D341Med (cell line): Measurements from ENCODE around the gene SLC25A38.
"Not testable (repeated sequence)": the region's sequence is repeated elsewhere in the genome, so short reads cannot be mapped to it uniquely, and the experiment has no call there.

Experiments used
- DNase-seq: peaks from one replicate; pipeline ENCODE4 v3.0.0; 2012; ENCODE audit warnings: low spot score

Gene SLC25A38

DNA sequence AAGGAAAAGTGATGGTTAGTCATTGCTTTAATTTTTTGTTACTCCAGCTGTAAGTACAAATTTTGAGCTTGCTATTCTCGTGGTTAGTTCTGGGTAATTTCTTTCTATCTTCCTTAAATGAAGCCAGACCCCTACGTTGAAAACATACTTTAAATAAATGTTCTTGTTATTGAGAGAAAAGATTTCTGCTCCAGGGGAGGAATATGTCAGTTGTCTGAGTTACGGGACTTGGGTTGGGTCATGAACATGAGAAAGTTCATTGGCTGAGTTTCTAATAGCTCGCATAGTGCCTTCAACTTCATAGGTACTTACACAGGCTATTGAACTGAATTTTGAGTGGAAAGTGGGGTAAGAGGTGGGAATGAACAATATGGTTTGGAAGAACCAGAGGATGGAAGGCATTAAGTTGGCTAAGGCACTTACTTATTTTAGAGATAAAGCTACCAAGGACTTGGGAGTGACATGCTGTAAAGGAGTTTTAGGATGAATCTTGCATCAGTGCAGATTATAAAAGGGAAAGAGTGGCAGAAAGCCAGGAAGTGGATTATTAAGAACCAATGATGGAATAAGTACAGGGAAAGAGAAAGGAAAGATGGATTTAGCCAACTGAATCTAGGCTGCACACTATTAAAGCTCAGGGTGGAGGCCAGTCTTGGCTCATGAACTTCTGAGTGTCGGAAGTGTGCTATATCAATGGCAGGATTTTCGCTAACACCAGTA lies 24.8 kb downstream of the SLC25A38 start:
- DNase-seq = no peak

DNA sequence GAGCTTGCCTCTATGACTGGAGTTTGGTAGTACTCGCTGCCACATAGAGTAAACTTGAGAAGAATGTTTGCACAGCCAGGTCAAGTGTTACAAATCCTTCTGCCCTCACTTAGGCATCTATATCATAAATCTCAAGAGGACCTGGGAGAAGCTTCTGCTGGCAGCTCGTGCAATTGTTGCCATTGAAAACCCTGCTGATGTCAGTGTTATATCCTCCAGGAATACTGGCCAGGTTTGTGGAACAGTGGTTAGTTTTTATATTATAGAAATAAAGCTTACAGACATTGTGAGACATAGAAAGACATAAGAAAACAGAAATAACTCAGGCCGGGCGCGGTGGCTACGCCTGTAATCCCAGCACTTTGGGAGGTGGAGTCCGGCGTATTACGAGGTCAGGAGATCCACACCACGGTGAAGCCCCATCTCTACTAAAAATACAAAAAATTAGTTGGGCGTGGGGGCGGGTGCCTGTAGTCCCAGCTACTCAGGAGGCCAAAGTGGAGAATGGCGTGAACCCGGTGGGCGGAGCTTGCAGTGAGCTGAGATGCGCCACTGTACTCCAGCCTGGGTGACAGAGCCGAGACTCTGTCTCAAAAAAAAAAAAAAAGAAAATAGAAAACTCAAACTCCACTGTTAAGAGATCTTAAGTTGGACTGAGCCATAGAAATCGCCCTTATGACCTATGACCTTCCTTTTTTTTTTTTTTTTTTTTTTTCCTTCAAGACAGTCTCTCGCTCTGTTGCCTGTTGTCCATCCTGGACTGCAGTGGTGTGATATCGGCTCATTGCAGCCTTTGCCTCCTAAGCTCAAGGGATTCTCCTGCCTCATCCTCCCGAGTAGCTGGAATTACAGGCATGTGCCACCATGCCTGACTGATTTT lies 25.6 kb downstream of the SLC25A38 start:
- DNase-seq = no peak

DNA sequence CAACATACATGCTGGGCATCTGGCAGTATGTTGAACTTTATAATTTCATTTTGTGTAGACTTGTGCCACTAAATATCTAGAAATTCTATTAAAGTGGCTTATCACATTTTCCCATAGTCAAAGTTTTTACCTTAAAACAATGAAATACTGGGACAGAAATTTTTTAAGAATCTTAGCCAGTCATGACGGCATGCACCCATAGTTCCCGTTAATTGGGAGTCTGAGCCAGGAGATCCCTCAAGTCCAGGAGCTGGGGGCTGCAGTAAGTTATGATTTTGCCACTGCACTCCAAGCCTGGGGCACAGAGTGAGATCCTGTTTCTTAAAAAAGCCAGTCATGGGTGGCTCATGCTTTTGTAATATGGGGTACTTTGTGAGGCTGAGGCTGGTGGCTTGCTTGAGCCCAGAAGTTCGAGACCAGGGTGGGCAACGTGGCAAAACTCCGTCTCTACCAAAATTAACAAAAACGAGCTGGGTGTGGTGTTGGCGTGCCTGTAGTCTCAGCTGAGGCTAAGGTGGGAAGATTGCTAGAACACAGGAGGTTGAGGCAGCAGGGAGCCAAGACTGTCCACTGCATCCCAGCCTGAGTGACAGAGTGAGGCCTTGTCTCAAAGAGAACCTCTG lies 26.5 kb downstream of the SLC25A38 start:
- no peak for DNase-seq

DNA sequence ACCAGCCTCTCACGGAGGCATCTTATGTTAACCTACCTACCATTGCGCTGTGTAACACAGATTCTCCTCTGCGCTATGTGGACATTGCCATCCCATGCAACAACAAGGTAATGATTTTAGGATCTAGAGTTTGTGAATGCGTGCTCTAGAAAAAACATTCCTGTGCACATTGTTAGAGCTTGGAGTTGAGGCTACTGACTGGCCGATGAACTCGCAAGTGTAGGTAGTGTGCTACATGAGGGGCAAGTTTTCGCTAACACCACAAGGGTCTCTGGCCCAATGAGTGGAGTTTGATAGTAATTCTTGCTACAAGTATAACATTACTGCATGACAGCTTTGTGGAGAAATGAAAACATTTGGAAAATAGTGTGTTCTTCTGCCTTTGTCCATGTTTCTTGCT lies 27.7 kb downstream of the SLC25A38 start:
- DNase-seq = no peak

DNA sequence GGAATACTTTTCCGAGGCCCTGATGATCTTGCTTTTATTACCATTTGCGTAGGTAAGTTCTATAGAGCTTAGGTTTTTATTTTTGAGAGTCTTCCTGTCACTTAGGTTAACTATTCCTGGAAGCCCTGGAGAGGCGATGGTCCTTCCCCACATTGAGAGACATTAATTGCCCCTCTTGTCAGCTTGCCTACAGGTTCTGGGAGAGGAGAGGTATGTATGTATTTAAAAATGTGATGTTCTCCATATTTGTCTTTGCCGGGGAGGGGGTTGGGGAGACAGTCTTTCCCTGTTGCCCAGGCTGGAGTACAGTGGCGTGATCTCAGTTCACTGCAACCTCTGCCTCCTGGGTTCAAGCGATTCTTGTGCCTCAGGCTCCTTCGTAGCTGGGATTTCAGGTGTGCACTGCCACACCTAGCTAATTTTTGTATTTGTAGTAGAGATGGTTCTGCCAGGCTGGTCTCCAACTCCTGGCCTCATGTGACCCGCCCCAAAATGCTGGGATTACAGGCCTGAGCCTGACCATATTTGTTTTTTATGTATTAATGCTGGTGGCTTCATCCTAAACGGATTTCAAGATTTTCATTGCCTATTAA lies 29.6 kb downstream of the SLC25A38 start:
- DNase-seq = no peak

DNA sequence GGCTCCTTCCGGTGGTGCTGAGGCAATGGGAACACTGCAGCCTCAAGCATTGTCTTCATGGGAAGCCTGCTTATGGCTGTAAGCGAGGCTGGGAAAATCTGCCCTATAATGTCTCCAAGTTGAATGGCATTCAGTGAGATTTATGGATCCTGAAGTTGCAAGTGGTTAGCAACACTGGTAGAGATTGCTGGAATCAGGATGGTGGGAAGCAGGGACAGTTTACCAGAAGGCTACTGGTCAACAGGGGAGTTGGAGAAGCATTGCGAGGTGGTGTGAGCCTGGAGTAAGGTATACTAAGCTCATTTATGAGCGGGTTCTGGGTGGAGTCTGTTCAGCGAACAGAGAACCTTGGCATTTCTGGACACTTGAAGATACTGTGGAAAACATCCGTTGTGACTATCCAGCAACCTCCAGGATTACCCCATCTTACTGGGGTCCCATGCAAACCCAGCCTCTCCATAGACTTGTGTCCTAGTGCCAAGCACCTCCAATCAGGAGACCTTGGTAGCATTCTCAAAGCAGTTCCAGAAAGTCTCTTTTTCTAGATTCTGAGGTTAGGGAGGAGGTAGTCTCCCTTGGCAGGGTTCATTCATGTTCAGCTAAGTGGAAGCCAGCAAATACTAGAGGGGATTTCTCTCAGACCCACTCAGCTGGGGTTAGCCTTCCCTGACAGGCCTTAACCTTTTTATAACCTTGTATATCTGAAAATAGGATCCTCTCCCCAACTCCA lies 30.7 kb downstream of the SLC25A38 start:
- DNase-seq = no peak

DNA sequence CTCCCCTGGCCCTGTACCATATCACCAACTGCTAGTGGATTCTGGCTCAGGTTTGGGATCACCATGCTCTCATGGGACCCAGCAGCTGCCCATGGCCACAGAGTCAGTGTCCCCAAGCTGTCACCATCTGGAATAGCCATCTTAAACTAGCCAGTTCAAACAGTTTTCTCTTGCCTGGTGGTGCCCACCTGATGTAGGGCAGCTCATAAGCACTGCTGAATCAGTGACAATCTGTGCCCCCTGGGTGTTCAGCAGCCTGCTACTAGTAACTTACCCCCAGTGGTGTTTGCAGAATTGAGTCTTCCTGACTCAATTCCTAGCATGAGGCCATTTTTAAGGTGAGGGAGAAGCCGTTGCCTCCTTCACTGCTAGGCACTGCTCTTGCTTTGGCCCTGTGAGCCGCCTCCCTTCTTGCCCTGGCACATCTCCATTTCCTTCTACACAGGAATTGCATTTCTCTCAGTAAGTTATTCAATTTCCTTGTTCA lies 31.3 kb downstream of the SLC25A38 start:
- DNase-seq = no peak

DNA sequence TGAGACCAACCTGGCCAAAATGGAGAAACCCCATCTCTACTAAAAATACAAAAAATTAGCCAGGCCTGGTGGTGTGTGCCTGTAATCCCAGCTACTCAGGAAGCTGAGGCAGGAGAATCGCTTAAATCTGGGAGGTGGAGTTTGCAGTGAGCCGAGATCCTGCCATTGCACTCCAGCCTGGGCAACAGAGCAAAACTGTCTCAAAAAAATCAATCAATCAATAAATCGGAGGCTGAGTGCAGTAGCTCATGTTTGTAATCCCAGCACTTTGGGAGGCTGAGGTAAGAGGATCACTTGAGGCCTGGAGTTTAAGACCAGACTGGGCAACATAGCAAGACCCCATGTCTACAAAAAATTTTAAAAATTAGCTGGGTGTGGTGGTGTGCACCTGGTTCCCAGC lies 32.1 kb downstream of the SLC25A38 start:
- DNase-seq = not testable (repeated sequence)

DNA sequence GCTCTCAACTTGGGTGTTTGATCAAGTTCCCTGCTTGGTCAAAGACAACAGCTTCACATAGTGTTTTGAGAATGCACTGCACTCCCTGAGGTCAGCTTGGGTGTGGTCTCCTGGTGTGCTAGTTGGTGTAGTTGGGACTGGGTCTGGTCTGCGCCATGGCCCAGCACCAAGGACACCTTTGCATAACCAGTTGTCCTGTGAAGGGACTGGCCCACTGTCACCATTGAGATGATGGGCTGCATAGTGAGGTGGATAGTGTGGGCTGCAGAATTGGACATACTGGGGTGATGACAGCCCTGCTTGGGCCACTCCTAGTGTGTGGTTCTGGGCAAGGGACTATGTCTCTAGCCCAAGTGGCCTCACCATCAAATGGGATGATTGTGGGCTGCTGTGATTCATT lies 32.8 kb downstream of the SLC25A38 start:
- DNase-seq = no peak

DNA sequence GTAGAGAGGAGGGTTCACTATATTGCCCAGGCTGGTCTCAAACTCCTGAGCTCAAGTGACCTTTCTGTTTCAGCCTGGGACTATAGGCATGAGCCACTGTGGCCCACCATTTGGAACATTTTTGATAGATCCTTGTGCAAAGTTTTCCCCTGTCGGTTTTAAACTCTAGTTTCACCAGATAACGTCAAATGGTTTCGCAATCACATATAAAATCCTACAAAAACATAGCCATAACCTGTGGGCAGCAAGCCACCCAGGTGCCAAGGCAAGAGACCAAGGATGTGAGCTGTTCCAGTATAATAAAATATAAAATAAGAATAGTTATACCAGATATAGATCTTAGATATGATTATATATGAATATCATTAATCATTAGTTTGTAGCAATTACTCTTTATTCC lies 33.8 kb downstream of the SLC25A38 start:
- DNase-seq = not testable (repeated sequence)

DNA sequence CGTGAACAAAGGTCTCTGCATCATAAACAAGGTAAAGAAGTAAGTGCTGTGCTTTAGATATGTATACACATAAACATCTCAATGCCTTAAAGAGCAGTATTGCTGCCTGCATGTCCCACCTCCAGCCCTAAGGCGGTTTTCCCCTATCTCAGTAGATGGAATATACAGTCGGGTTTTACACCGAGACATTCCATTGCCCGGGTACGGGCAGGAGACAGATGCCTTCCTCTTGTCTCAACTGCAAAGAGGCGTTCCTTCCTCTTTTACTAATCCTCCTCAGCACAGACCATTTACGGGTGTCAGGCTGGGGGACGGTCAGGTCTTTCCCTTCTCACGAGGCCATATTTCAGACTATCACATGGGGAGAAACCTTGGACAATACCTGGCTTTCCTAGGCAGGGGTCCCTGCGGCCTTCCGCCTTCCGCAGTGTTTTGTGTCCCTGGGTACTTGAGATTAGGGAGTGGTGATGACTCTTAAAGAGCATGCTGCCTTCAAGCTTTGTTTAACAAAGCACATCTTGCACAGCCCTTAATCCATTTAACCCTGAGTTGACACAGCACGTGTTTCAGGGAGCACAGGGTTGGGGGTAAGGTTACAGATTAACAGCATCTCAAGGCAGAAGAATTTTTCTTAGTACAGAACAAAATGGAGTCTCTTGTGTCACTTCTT lies 35.5 kb downstream of the SLC25A38 start:
- not testable (repeated sequence) for DNase-seq

DNA sequence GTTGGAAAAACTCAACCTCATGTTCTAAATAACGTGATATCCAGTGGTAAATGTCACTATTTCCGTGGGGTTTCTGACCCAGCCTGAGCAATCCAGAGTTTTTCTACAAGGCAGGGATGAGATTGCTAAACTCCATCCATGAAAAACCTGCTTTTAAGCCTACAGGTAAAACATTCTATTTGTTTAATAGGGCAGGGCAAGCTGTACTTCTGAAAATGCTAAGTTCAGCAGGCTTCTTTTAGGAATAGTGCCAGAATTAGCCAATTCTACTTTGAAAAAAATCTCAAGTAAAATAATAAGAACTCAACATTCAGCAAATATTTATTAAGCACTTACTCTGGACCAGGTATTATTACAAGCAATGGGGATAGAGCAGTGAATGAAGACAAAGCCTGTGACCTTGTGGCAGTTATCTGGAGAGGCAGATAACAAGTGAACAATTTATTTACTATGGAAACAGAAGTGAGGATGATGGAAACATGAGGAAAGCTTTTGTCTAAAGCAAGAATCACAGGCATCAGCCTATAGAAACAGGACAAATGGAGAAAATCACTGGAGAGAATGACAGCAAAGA lies 36.7 kb downstream of the SLC25A38 start:
- no peak for DNase-seq

DNA sequence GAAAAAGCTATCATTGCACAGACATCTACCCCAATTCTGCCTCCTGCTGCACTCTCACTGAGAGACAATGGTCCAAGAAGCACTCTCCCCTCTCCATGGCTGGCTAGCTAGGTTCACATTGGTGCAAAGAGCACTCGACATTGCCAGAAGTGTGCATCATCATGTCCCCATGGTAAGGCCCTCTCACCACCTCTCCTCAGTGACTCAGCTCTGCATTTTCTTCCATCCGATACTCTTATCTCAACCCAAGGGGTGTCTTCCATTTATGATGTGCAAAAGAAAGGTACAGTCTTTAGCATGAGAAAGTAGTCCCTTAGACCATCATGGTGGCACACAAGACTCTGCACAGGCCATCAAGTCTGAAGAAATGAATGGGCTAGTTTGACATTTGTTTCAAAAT lies 37.4 kb downstream of the SLC25A38 start:
- DNase-seq = no peak

DNA sequence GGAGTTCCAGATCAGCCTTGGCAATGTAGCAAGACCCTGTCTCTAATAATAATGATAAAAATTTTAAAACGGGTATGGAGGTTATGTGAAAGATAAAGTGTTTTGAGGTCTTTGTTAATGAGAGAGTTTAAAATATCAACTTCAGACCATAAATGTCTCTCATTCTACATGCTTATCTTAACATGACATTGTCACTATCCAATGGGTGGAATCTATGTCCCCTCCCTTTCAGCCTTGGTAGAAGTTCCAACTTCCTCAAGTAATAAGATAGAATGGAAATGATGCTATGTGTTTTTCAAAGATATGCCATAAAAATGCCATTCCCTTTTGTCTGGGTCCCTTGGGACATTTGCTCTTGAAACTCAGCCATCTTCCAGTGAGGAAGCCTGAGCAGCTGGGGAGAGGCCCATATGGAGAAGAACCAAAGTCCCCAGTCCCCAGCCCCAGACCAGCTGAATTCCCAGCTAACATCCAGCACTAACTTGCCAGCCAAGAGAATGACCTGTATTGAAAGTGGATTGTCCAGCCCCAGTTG lies 40.3 kb downstream of the SLC25A38 start:
- no peak for DNase-seq

DNA sequence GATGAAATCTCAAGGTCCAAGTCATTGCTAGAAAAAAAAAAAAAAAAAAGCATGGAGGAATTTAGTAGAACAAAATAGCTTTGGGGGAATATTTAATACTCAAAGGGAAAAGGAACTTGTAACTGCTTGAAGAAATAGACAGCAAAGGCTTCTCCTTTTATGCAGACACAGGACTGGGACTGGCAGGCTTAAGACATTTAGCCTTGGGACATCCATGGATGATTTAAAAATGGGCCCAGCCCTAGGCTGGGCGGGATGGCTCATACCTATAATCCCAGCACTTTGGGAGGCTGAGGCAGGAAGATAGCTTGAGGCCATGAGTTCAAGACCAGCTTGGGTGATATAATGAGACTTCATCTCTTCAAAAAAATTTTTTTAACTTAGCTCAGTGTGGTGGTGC lies 43.1 kb downstream of the SLC25A38 start:
- no peak for DNase-seq

DNA sequence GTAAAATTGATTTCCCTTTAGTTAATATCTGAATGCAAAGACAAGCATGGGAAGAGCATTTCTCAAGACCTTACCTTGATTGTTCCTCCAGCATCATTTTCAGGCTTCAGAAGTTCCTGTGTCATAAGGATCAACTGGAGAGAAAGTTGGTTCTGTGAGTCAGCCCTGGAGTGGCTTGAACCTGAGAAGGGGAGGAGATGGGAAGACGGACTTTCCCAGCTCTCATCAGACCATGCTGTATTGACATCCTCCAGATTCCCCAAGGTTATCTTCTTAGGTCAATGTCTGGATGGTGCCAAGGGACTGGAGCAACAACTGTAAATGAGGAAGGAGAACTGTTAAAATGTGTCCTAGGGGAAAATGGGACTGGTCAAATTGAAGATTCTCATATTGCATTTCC lies 44.3 kb downstream of the SLC25A38 start:
- DNase-seq = no peak

DNA sequence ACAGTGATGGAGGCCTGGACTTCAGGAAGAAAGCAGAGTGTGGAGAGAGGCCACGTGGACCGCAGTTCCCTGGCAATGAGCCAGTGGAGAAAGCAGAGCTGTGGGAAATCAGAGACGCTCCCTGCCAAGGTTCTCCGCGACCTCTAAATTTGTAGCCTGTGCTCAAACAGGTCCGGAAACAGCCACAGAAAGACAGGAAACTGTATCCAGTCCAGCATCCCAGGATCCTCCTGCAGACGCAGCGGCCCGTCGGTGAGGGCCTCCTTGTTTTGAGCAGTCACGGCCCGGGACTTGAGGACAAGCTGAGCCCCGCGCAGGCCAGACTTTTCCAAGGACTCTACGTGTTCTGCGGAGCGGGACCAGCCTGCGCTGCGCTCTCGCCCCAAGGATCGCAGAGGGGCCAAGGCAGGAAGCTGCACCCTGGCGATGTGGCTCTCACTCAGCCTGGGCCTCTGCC lies 45.6 kb downstream of the SLC25A38 start:
- no peak for DNase-seq

DNA sequence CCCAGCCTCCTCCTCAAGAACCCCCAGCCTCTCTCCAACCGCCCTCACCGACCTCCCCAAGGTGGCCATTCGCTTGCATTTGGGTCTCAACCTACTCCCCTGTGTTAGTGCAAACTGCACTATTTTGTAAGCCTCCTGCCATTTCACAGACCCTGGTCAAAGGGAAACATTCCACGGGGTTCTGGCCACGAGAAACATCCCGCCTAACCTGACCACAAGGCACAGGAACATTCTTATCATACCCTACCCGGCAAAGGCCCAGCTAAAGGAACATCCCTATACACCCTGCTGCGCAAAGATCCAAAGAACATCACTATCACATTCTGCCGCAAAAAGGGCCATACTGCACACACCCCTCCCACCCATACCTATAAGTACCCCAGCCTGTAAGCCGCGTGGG lies 46.3 kb downstream of the SLC25A38 start:
- no peak for DNase-seq

DNA sequence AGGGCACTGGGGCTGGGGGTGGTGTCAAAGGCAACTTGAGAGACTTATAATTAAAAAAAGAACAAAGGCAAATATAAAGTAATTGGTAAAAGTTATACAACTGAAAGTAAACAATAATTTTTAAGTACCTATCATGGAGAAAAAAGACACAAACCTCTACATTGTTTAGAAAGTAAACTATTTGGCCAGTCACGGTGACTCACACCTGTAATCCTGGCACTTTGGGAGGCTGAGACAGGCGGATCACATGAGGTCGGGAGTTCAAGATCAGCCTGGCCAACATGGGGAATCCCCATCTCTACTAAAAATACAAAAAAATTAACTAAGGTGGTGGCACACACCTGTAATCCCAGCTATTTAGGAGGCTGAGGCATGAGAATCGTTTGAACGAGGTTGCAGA lies 49.2 kb downstream of the SLC25A38 start:
- no peak for DNase-seq

DNA sequence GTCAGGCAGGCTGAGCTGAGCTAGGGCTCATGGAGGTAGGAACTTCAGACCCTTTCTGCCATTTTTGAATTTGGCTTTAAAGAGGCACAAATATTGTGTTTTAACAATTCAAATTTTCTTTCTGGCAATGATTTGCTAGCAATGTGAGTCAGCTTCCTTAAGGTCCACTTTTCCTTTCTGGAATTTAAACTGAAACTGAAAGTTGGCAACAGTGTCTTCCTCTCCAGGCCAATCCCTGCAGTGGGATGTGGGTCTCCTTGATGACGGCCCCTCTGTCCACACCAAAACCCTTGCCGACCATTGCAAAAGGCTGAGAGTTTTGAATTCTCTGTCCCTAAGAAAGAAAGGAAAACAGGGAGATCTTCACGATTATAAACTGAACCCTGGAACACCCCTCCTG lies 50.5 kb downstream of the SLC25A38 start:
- DNase-seq = no peak
